ENCODE data around the gene MTMR1. TPM values are rescaled to one million over a fixed set of nuclear protein-coding genes. Genes with fewer than 3 reads are reported as not detected.

The MTMR1 gene
- total RNA-seq, 2 donors from 2014 or later = 16.5 to 18.5 TPM

GRCh38 chrX:150765237-150765636 lies 72.0 kb downstream of the MTMR1 start:
- 97% methylated on average over 9 of the region's 9 CpGs; no CpG with 5 or more reads in 1 of the 2 experiments for WGBS, 2 experiments (ENCODE audit: insufficient coverage in 1 of 2, insufficient read length in 1 of 2)
- H3K27me3 ChIP-seq (ENCODE audit: control insufficient read depth, insufficient read depth, low read length, poor library complexity, severe bottlenecking) = no peaks in the 10 kb centered on the region
- no peak overlapping the region for H3K4me3 ChIP-seq (ENCODE audit: low read length)
- Mint-ChIP-seq H3K36me3 (ENCODE audit: low read depth) (peaks cover 31% of the 10 kb centered on the region), H3K9me3 (peaks cover 2% of the 10 kb centered on the region), H3K27ac (peak overlapping the region; percentile 64), H3K4me3 (no peak overlapping the region), H3K27me3 (ENCODE audit: insufficient read depth) (peaks cover 2% of the 10 kb centered on the region), H3K4me1 (peaks cover 3% of the 10 kb centered on the region)
- no peak overlapping the region for H3K27ac ChIP-seq (ENCODE audit: low read depth, low read length)
- no peaks in the 10 kb centered on the region for H3K9me3 ChIP-seq (ENCODE audit: control insufficient read depth, low read length)
- no peaks in the 10 kb centered on the region for H3K36me3 ChIP-seq (ENCODE audit: control insufficient read depth, insufficient read depth, low read length)
- peak; percentile 36 for DNase-seq
- no peak for TF ChIP-seq CTCF (conservative IDR thresholded peaks at IDR 0.05)
- no peaks in the 10 kb centered on the region for H3K4me1 ChIP-seq (ENCODE audit: control insufficient read depth, insufficient read depth, low read length)
- H3K9ac ChIP-seq (ENCODE audit: extremely low read depth, low read length, poor library complexity, severe bottlenecking) = no peak overlapping the region

- 88 to 100% methylated on average over 2 to 17 of the region's 19 CpGs for WGBS, 2 experiments (ENCODE audit: insufficient coverage in 1 of 2, insufficient read length in 1 of 2)
- H3K36me3 ChIP-seq (ENCODE audit: control insufficient read depth, insufficient read depth, low read length) = no peaks in the 10 kb centered on the region
- peak; percentile 61 for DNase-seq
- Mint-ChIP-seq H3K27ac (peak overlapping the region; percentile 50), H3K4me3 (no peak overlapping the region), H3K4me1 (peaks cover 3% of the 10 kb centered on the region), H3K9me3 (peaks cover 2% of the 10 kb centered on the region), H3K27me3 (ENCODE audit: insufficient read depth) (peaks cover 1% of the 10 kb centered on the region), H3K36me3 (ENCODE audit: low read depth) (peaks cover 31% of the 10 kb centered on the region)
- no peak overlapping the region for H3K9ac ChIP-seq (ENCODE audit: extremely low read depth, low read length, poor library complexity, severe bottlenecking)
- no peak overlapping the region for H3K27ac ChIP-seq (ENCODE audit: low read depth, low read length)
- H3K4me1 ChIP-seq (ENCODE audit: control insufficient read depth, insufficient read depth, low read length) = no peaks in the 10 kb centered on the region
- H3K9me3 ChIP-seq (ENCODE audit: control insufficient read depth, low read length) = no peaks in the 10 kb centered on the region
- no peak for TF ChIP-seq CTCF (conservative IDR thresholded peaks at IDR 0.05)
- H3K4me3 ChIP-seq (ENCODE audit: low read length) = no peak overlapping the region
- no peaks in the 10 kb centered on the region for H3K27me3 ChIP-seq (ENCODE audit: control insufficient read depth, insufficient read depth, low read length, poor library complexity, severe bottlenecking)
Observed at GRCh38 chrX:150765782-150766350, 72.7 kb downstream of the MTMR1 start.

- H3K4me1 Mint-ChIP-seq = peaks cover 3% of the 10 kb centered on the region
- peak; percentile 71 for DNase-seq
- no peaks in the 10 kb centered on the region for H3K4me1 ChIP-seq (ENCODE audit: control insufficient read depth, insufficient read depth, low read length)
- TF ChIP-seq CTCF (conservative IDR thresholded peaks at IDR 0.05) = peak; percentile 60
- H3K27me3 Mint-ChIP-seq (ENCODE audit: insufficient read depth) = no peaks in the 10 kb centered on the region
- no peaks in the 10 kb centered on the region for H3K9me3 ChIP-seq (ENCODE audit: control insufficient read depth, low read length)
- WGBS, 2 experiments (ENCODE audit: insufficient coverage in 1 of 2, insufficient read length in 1 of 2) = 91 to 92% methylated on average over 4 to 13 of the region's 13 CpGs
- no peaks in the 10 kb centered on the region for H3K27me3 ChIP-seq (ENCODE audit: control insufficient read depth, insufficient read depth, low read length, poor library complexity, severe bottlenecking)
- peaks cover 4% of the 10 kb centered on the region for H3K9me3 Mint-ChIP-seq
- no peak overlapping the region for H3K4me3 Mint-ChIP-seq
- H3K36me3 ChIP-seq (ENCODE audit: control insufficient read depth, insufficient read depth, low read length) = no peaks in the 10 kb centered on the region
- peak overlapping the region; percentile 50 for H3K27ac Mint-ChIP-seq
- H3K36me3 Mint-ChIP-seq (ENCODE audit: low read depth) = peaks cover 31% of the 10 kb centered on the region
- H3K4me3 ChIP-seq (ENCODE audit: low read length) = no peak overlapping the region
- H3K27ac ChIP-seq (ENCODE audit: low read depth, low read length) = no peak overlapping the region
- H3K9ac ChIP-seq (ENCODE audit: extremely low read depth, low read length, poor library complexity, severe bottlenecking) = no peak overlapping the region
Observed at GRCh38 chrX:150766351-150767044, 73.3 kb downstream of the MTMR1 start.

Data from endodermal cell (in vitro differentiated cells).